Fibroblast of lung (primary cell): ENCODE results near the gene CEBPE.

ENCODE experiments used
- EZH2 ChIP-seq: IDR thresholded peaks from 2 replicates; pipeline ENCODE4 v1.5.1; 2012; ENCODE audit warnings: low read length, control low read depth, mild to moderate bottlenecking; ENCODE audit errors: missing control alignments
- TF ChIP-seq, protein P1 (sequence below), 2 donors: IDR thresholded peaks in 1 of 2; conservative IDR thresholded peaks in 1 of 2; 1 replicate in 1 of 2; 2 replicates in 1 of 2; pipeline ENCODE4 v1.5.1; 2011 to 2012; ENCODE audit warnings: low read length in 2 of 2, control low read depth in 1 of 2, inconsistent platforms in 1 of 2, low read depth in 1 of 2, mild to moderate bottlenecking in 1 of 2

DNA sequence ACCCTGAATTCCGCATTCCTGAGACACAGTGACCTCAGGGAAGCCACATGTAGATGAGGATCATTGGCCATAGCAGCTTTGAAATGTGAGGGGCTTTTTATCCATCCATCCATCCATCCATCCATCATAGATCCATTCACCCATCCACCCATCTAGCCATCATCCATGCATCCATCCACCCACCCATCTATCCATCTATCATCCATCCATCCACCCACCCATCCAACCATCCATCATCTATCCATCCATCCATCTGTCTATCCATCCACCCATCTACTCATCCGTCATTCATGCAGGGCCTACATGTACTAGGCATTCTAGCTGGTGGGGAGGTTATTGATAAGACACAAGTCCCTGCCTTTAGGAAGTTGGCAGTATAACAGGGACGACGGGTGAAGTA is 27.9 kb upstream of the CEBPE start:
- TF ChIP-seq, protein P1, sequence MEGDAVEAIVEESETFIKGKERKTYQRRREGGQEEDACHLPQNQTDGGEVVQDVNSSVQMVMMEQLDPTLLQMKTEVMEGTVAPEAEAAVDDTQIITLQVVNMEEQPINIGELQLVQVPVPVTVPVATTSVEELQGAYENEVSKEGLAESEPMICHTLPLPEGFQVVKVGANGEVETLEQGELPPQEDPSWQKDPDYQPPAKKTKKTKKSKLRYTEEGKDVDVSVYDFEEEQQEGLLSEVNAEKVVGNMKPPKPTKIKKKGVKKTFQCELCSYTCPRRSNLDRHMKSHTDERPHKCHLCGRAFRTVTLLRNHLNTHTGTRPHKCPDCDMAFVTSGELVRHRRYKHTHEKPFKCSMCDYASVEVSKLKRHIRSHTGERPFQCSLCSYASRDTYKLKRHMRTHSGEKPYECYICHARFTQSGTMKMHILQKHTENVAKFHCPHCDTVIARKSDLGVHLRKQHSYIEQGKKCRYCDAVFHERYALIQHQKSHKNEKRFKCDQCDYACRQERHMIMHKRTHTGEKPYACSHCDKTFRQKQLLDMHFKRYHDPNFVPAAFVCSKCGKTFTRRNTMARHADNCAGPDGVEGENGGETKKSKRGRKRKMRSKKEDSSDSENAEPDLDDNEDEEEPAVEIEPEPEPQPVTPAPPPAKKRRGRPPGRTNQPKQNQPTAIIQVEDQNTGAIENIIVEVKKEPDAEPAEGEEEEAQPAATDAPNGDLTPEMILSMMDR (conservative IDR thresholded peaks at IDR 0.05 in 1 of 2, IDR thresholded peaks at IDR 0.05 in 1 of 2; ENCODE audit: low read depth in 1 of 2, low read length in 2 of 2): no peak
- no peak for TF ChIP-seq EZH2
